Lower leg skin (tissue), 3 donors: ENCODE results near the gene GCM1.

ENCODE experiments used
- CTCF ChIP-seq, 3 donors: fragments of 450-650 bp; IDR thresholded peaks; one replicate each; pipeline ENCODE4 v1.5.1; 2016; ENCODE audit warnings: antibody characterized with exemption in 3 of 3, mild to moderate bottlenecking in 3 of 3, moderate library complexity in 2 of 3
- POLR2A ChIP-seq, 2 donors: fragments of 450-650 bp; IDR thresholded peaks; one replicate each; pipeline ENCODE4 v1.6.1; 2016 to 2017; ENCODE audit warnings: antibody characterized with exemption in 2 of 2, mild to moderate bottlenecking in 1 of 2, moderate library complexity in 1 of 2

- TF ChIP-seq CTCF (IDR thresholded peaks at IDR 0.05) (no peak), POLR2A (IDR thresholded peaks at IDR 0.05) (no peak)
These were observed 32.0 kb upstream of the GCM1 start for GRCh38 chr6:53180678-53181077.
